ENCODE measurements around the gene FCGR2B.

- TF ChIP-seq SUZ12 (IDR thresholded peaks at IDR 0.05; ENCODE audit: extremely low read depth, insufficient read depth, insufficient read length) (no peak), ZNF274 (IDR thresholded peaks at IDR 0.05; ENCODE audit: low read depth, low read length) (no peak)
Observed at GRCh38 chr1:161709373-161709772, 46.4 kb downstream of the FCGR2B start.

All from NT2/D1 (cell line).